HepG2 (cell line): ENCODE results near the gene RBM8A. TPM values are rescaled to one million over a fixed set of nuclear protein-coding genes. Genes with fewer than 3 reads are reported as not detected.

Source experiments
- ATF5 ChIP-seq: sonication (generic); formaldehyde crosslinking; IDR thresholded peaks from 2 replicates; pipeline ENCODE4 v1.4.0; 2020; ENCODE audit warnings: mild to moderate bottlenecking, low read depth, missing genetic modification reagents
- JUNB ChIP-seq: sonication (generic); formaldehyde crosslinking; IDR thresholded peaks from 2 replicates; pipeline ENCODE4 v1.8.0; 2022; ENCODE audit warnings: missing genetic modification reagents, mild to moderate bottlenecking, borderline replicate concordance
- MYC ChIP-seq: sonication (generic); formaldehyde crosslinking; IDR thresholded peaks from 2 replicates; pipeline ENCODE4 v1.9.0; 2021; ENCODE audit warnings: missing genetic modification reagents, borderline replicate concordance
- MYPOP ChIP-seq: sonication (generic); formaldehyde crosslinking; IDR thresholded peaks from 2 replicates; pipeline ENCODE4 v1.8.1; 2023; ENCODE audit warnings: mild to moderate bottlenecking, moderate library complexity, missing genetic modification reagents
- PAX8 ChIP-seq: sonication (generic); formaldehyde crosslinking; IDR thresholded peaks from 2 replicates; pipeline ENCODE4 v1.8.0; 2022; ENCODE audit warnings: mild to moderate bottlenecking, missing genetic modification reagents, borderline replicate concordance
- RARG ChIP-seq: sonication (generic); formaldehyde crosslinking; IDR thresholded peaks from 2 replicates; pipeline ENCODE4 v1.4.0; 2020; ENCODE audit warnings: low read depth, mild to moderate bottlenecking, missing genetic modification reagents
- RORA ChIP-seq: sonication (generic); formaldehyde crosslinking; IDR thresholded peaks from 2 replicates; pipeline ENCODE4 v1.5.0; 2020; ENCODE audit warnings: mild to moderate bottlenecking, missing genetic modification reagents, moderate library complexity
- SNAI1 ChIP-seq: sonication (generic); formaldehyde crosslinking; IDR thresholded peaks from 2 replicates; pipeline ENCODE4 v1.5.0; 2020; ENCODE audit warnings: mild to moderate bottlenecking, missing genetic modification reagents, borderline replicate concordance
- TBX2 ChIP-seq: sonication (generic); formaldehyde crosslinking; IDR thresholded peaks from 2 replicates; pipeline ENCODE4 v1.5.0; 2020; ENCODE audit warnings: missing genetic modification reagents, mild to moderate bottlenecking, borderline replicate concordance
- ZBTB37 ChIP-seq: sonication (generic); formaldehyde crosslinking; IDR thresholded peaks from 2 replicates; pipeline ENCODE4 v1.4.0; 2020; ENCODE audit warnings: mild to moderate bottlenecking, missing genetic modification reagents
- ZFX ChIP-seq: sonication (generic); formaldehyde crosslinking; IDR thresholded peaks from 2 replicates; pipeline ENCODE4 v1.4.0; 2020; ENCODE audit warnings: mild to moderate bottlenecking, low read depth, missing genetic modification reagents, moderate library complexity
- ZFY ChIP-seq: sonication (generic); formaldehyde crosslinking; IDR thresholded peaks from 2 replicates; pipeline ENCODE4 v1.4.0; 2020; ENCODE audit warnings: missing genetic modification reagents
- ZMYM2 ChIP-seq: sonication (generic); formaldehyde crosslinking; IDR thresholded peaks from 2 replicates; pipeline ENCODE4 v1.8.0; 2022; ENCODE audit warnings: mild to moderate bottlenecking, missing genetic modification reagents
- ZNF225 ChIP-seq: sonication (generic); formaldehyde crosslinking; IDR thresholded peaks from 2 replicates; pipeline ENCODE4 v1.4.0; 2020; ENCODE audit warnings: mild to moderate bottlenecking, missing genetic modification reagents
- ZNF326 ChIP-seq: sonication (generic); formaldehyde crosslinking; IDR thresholded peaks from 2 replicates; pipeline ENCODE4 v1.4.0; 2020; ENCODE audit warnings: missing genetic modification reagents, borderline replicate concordance
- ZNF354B ChIP-seq: sonication (generic); formaldehyde crosslinking; IDR thresholded peaks from 2 replicates; pipeline ENCODE4 v1.8.0; 2022; ENCODE audit warnings: mild to moderate bottlenecking, missing genetic modification reagents
- ZNF430 ChIP-seq: sonication (generic); formaldehyde crosslinking; IDR thresholded peaks from 2 replicates; pipeline ENCODE4 v1.9.0; 2021; ENCODE audit warnings: mild to moderate bottlenecking, missing genetic modification reagents
- ZNF605 ChIP-seq: sonication (generic); formaldehyde crosslinking; IDR thresholded peaks from 2 replicates; pipeline ENCODE4 v1.8.0; 2022; ENCODE audit warnings: mild to moderate bottlenecking, missing genetic modification reagents
- ZNF607 ChIP-seq: sonication (generic); formaldehyde crosslinking; IDR thresholded peaks from 2 replicates; pipeline ENCODE4 v1.5.1; 2020; ENCODE audit warnings: missing genetic modification reagents, mild to moderate bottlenecking, borderline replicate concordance
- ZNF770 ChIP-seq: sonication (generic); formaldehyde crosslinking; IDR thresholded peaks from 2 replicates; pipeline ENCODE4 v1.5.0; 2020; ENCODE audit warnings: mild to moderate bottlenecking, missing genetic modification reagents
- ZNF800 ChIP-seq: sonication (generic); formaldehyde crosslinking; IDR thresholded peaks from 2 replicates; pipeline ENCODE4 v1.4.0; 2020; ENCODE audit warnings: missing genetic modification reagents
- ZNF891 ChIP-seq: sonication (generic); formaldehyde crosslinking; IDR thresholded peaks from 2 replicates; pipeline ENCODE4 v1.5.0; 2020; ENCODE audit warnings: mild to moderate bottlenecking, missing genetic modification reagents
- polyA plus RNA-seq, 8 experiments: library from polyadenylated mRNA; depleted of rRNA in 3 of 8; stranded (reverse) in 7 of 8; unstranded in 1 of 8; fragments of >200 nt; fragmentation: Illumina TruSeq in 4 of 8; extraction: Trizol in 4 of 8; gene quantifications; 2 replicates each; pipeline versions ENCODE4 v1.2.1 to v1.2.3, GENCODE V29; 2011 to 2016; ENCODE audit warnings: low read depth in 4 of 8, missing spikeins in 1 of 8, mixed read lengths in 1 of 8; ENCODE audit not compliant: insufficient read depth in 1 of 8
- total RNA-seq, 5 experiments: library from RNA; depleted of rRNA; stranded (reverse); fragments of >200 nt; fragmentation: Illumina TruSeq; extraction: Trizol; gene quantifications; 2 replicates each; pipeline ENCODE4 v1.2.3, GENCODE V29; 2016; ENCODE audit warnings: low read depth in 1 of 5

RBM8A gene
- total and polyA plus RNA-seq, 2 of the 13 experiments (the other 11 are each of a cell fraction or from before 2014, with no cell fraction given): 106 to 162 TPM

GRCh38 chr1:145961425-145962156 lies 34.3 kb upstream of the RBM8A start (continued):
- 0 out of 2 replicates have a peak, but pooled peaks have one; percentile 26 for TF ChIP-seq PAX8
- peak; percentile 32; the same call in 1 of the 2 replicates for TF ChIP-seq ZFY (CRISPR knock-in tag)
- TF ChIP-seq ZNF225: 0 out of 2 replicates have a peak, but pooled peaks have one; percentile 30
- TF ChIP-seq ZNF891 (CRISPR knock-in tag): peak; percentile 28; the same call in 1 of the 2 replicates
- TF ChIP-seq ZNF326: no peak
- peak; percentile 58; the same call in 1 of the 2 replicates for TF ChIP-seq MYPOP (CRISPR knock-in tag)
- peak; percentile 36; the same call in 1 of the 2 replicates for TF ChIP-seq TBX2 (CRISPR knock-in tag)
- no peak for TF ChIP-seq ZBTB37 (CRISPR knock-in tag)
- peak; percentile 45; the same call in 1 of the 2 replicates for TF ChIP-seq ZNF800 (CRISPR knock-in tag)
- 0 out of 2 replicates have a peak, but pooled peaks have one; percentile 29 for TF ChIP-seq ZMYM2 (CRISPR knock-in tag)
- TF ChIP-seq ZFX: peak; percentile 36; the same call in 1 of the 2 replicates
- no peak for TF ChIP-seq RORA (CRISPR knock-in tag)
- TF ChIP-seq ZNF770 (CRISPR knock-in tag): no peak
- TF ChIP-seq ZNF605 (CRISPR knock-in tag): peak; percentile 42; the same call in 1 of the 2 replicates
- 0 out of 2 replicates have a peak, but pooled peaks have one; percentile 44 for TF ChIP-seq ZNF607 (CRISPR knock-in tag)
- TF ChIP-seq JUNB (CRISPR knock-in tag): no peak
- TF ChIP-seq ZNF430 (CRISPR knock-in tag): 0 out of 2 replicates have a peak, but pooled peaks have one; percentile 33
- no peak for TF ChIP-seq ZNF354B (CRISPR knock-in tag)
- TF ChIP-seq RARG (CRISPR knock-in tag): no peak
- no peak for TF ChIP-seq ATF5 (CRISPR knock-in tag)
- 0 out of 2 replicates have a peak, but pooled peaks have one; percentile 12 for TF ChIP-seq MYC
- no peak for TF ChIP-seq SNAI1 (CRISPR knock-in tag)
